Activated CD8-positive, alpha-beta memory T cell treated with anti-CD3 and anti-CD28 coated beads, Interleukin-2, amount 50 U/mL, for 24 hours (primary cell): ENCODE measurements around the gene SLC7A11.

Experiments used
- DNase-seq: peaks from one replicate; pipeline ENCODE4 v3.0.0-alpha.2; 2020; ENCODE audit errors: extremely low read depth

The SLC7A11 gene

GRCh38 chr4:138163171-138163570 is 79.0 kb downstream of the SLC7A11 start:
- no peak for DNase-seq

GRCh38 chr4:138162259-138162658 is 79.9 kb downstream of the SLC7A11 start:
- DNase-seq = no peak

- no peak for DNase-seq
Measured at GRCh38 chr4:138161351-138161750, 80.8 kb downstream of the SLC7A11 start.

- no peak for DNase-seq
Measured at GRCh38 chr4:138158746-138159297, 83.3 kb downstream of the SLC7A11 start.

GRCh38 chr4:138140879-138141278 is 101.3 kb downstream of the SLC7A11 start:
- DNase-seq = no peak

GRCh38 chr4:138138774-138139173 is 103.4 kb downstream of the SLC7A11 start:
- DNase-seq = no peak

- DNase-seq = no peak
Measured at GRCh38 chr4:138135610-138136009, 106.5 kb downstream of the SLC7A11 start.

GRCh38 chr4:138118270-138118669 is 123.9 kb downstream of the SLC7A11 start:
- no peak for DNase-seq

GRCh38 chr4:138115053-138115452 is 127.1 kb downstream of the SLC7A11 start:
- no peak for DNase-seq

- DNase-seq = no peak
Measured at GRCh38 chr4:138114434-138114833, 127.7 kb downstream of the SLC7A11 start.
